D721Med (cell line): ENCODE data around the gene SEMA5B.

Experiments
- DNase-seq: peaks from one replicate; pipeline ENCODE4 v3.0.0; 2011; ENCODE audit warnings: low spot score; ENCODE audit not compliant: insufficient read length
- FAIRE-seq: peaks from 2 replicates; lab custom pipeline; 2011; peaks lifted over from hg19 to GRCh38; lab: Jason Lieb, UNC
- TF ChIP-seq, protein P1 (sequence below): IDR thresholded peaks from 2 replicates; pipeline ENCODE4 v1.5.1; 2012; ENCODE audit warnings: mild to moderate bottlenecking, control low read depth; ENCODE audit not compliant: insufficient read depth; ENCODE audit errors: missing control alignments

The SEMA5B gene

GRCh38 chr3:122989856-122990575 is 37.5 kb downstream of the SEMA5B start:
- no peak for DNase-seq
- TF ChIP-seq, protein P1, sequence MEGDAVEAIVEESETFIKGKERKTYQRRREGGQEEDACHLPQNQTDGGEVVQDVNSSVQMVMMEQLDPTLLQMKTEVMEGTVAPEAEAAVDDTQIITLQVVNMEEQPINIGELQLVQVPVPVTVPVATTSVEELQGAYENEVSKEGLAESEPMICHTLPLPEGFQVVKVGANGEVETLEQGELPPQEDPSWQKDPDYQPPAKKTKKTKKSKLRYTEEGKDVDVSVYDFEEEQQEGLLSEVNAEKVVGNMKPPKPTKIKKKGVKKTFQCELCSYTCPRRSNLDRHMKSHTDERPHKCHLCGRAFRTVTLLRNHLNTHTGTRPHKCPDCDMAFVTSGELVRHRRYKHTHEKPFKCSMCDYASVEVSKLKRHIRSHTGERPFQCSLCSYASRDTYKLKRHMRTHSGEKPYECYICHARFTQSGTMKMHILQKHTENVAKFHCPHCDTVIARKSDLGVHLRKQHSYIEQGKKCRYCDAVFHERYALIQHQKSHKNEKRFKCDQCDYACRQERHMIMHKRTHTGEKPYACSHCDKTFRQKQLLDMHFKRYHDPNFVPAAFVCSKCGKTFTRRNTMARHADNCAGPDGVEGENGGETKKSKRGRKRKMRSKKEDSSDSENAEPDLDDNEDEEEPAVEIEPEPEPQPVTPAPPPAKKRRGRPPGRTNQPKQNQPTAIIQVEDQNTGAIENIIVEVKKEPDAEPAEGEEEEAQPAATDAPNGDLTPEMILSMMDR = no peak
- FAIRE-seq = no peak

DNA sequence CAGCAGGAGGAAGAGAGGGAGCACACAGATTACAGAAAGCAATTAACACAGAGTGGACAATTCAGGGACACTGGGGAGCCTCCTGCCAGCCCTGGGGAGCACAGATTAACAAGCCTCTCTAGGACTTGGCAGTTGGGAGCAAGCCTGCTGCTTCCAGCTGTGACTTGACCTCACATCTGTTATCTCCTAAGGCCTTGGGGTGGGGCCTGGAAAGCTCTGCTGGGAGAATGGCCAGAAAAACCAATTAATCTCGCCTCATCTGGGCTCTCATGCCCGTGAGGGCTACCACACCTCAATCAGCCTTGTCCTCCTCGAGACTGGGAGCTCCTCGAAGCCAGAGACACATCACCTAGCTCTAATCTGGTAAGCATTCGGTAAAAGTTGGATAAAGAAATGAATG is 39.1 kb downstream of the SEMA5B start:
- DNase-seq (no peak), FAIRE-seq (no peak)
- TF ChIP-seq, protein P1 = no peak

DNA sequence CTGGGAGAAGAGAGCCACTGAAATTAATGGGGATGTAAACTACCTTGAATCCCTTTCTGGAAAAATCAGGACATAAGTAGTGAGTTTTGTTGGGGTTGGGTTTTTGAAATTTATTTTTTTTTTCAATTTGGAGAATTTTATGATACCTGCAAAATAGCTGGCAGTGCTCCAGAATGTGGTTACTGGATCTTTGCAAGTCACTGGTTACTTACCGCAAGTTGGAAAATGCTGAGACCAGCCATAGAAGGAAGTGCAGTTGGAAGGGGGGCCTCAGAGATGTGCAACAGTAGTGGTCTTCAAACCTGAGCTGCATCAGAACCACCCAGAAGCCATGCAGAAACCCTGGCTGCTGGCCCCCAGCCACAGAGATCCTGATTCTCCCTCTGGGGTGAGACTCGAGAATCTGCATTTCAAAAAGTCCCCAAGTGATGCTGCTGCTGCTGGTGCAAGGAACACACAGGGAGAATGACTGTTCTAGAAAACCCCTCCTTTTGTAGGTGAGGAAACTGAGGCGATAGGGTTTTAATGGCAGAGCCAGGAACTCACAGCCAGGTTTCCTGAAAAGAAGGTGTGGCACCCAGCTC is 39.7 kb downstream of the SEMA5B start:
- DNase-seq = no peak
- TF ChIP-seq, protein P1 = no peak
- no peak for FAIRE-seq

DNA sequence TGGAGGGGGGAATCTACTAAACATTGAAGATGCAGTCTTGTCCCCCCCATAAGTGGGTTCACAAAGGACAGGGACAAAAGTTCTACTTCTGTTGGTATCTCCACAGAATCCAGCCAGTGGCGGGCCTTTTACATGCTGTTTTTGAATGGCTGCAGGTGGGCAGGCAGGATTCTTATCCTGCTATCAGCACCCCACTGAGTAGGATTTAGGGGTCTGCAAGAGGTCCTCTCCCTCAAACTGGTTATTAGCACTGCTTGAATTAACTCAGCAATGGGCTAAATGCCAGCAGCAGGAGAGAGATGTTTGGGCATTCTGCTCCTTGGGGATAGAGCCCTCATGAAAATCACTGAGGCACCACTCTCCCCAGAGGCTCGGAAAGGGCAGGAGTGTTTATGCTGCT is 40.3 kb downstream of the SEMA5B start:
- FAIRE-seq (no peak), DNase-seq (no peak)
- TF ChIP-seq, protein P1 = no peak

DNA sequence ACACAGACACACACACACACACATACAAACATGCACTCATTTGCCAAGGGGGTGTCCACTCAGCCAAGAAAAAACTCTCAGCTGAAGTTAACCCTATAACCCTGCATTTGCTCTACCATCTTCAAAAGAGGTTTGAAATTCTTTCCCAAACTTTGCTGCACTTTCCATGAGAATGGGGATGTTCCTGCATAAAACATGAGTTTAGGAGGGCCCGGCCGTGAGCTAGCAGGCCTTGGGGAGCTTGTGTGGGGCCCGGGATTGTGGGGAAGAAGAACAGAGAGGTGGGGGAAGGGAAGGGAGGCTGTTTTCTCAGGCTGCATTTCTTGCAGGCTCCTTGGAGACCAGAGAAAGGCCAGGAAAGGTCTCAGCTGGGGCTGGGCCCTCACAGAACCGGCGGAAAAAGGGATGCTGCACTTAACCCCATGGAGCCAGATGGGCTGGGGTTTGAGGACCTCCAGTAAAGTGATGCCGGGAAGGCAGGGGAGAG is 40.8 kb downstream of the SEMA5B start:
- no peak for DNase-seq
- no peak for FAIRE-seq
- TF ChIP-seq, protein P1 = no peak

DNA sequence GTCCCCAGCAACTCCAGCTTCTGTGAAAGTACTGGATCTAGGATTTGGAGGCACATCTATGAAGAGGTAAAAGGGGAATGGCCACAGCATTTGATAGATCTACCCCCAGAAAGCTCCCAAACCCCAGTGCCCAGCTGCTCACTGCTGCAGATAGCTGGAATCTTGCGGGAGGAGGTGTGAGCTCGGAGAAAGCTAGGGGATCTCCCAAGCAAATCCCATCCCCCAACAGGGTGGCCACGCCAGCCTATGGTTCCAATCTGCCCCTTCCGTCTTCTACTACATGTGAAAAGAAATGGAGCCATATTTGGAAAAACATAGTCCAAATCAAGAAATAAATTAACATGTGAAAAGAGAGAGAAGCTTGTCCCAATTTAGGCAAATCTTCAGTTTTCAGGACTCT is 42.0 kb downstream of the SEMA5B start:
- DNase-seq (no peak), FAIRE-seq (no peak)

More for the DNA sequence above, 42.0 kb downstream of the SEMA5B start:
- TF ChIP-seq, protein P1 = no peak
